GM10266 (cell line): ENCODE results near the gene P3H1.

Experiments
- DNase-seq: peaks from one replicate; pipeline ENCODE4 v3.0.0; 2012; ENCODE audit errors: extremely low spot score
- CTCF ChIP-seq: IDR thresholded peaks from 2 replicates; pipeline ENCODE4 v1.5.1; 2012; ENCODE audit warnings: mild to moderate bottlenecking, low read depth; ENCODE audit not compliant: control insufficient read depth, insufficient read depth; ENCODE audit errors: missing control alignments

P3H1 gene

DNA sequence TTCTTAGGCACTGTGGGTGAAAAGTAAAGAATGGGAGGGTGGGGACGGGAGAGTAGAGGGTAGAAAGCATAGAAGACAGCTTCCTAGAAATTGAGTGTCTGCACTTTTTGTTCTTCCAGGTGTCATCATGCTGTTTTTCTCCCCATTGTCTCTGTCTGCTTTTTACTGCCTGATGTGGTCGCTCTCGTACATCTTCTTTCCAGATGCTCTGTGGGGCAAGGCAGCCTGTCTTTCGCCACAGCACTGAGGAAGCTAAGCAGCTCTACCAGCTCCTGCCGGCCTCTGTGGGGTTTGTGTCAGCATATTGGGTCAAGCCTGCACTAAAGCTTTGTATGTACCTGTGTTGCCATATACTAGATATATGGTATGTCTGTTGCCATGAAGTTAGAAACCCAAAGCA lies 31.2 kb upstream of the P3H1 start:
- no peak for TF ChIP-seq CTCF
- DNase-seq: no peak

DNA sequence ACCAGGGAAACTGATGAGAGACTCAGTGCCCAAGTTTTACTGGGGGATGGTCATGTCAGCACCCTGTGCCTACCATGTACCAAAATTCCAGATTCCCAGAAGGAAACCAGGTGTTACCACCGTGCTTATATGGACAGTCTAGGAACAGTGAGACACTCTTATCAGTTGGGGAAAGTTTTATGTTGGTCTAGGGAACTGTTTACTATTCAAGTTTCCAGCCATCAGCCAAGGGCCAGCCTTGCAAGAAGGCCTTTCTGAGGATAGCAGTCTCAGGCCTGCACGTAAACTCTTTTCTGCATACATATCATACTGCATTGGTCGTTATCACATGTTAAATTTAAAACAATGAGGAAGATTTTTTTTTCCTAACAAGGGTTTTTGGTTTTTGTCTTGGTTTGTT lies 30.6 kb upstream of the P3H1 start:
- DNase-seq: no peak
- no peak for TF ChIP-seq CTCF

GRCh38 chr1:42793824-42794223 lies 27.0 kb upstream of the P3H1 start:
- no peak for TF ChIP-seq CTCF
- DNase-seq: no peak

GRCh38 chr1:42788021-42788420 lies 21.2 kb upstream of the P3H1 start:
- no peak for TF ChIP-seq CTCF
- DNase-seq: no peak

- no peak for TF ChIP-seq CTCF
Measured at GRCh38 chr1:42786097-42786496, 19.3 kb upstream of the P3H1 start.

DNA sequence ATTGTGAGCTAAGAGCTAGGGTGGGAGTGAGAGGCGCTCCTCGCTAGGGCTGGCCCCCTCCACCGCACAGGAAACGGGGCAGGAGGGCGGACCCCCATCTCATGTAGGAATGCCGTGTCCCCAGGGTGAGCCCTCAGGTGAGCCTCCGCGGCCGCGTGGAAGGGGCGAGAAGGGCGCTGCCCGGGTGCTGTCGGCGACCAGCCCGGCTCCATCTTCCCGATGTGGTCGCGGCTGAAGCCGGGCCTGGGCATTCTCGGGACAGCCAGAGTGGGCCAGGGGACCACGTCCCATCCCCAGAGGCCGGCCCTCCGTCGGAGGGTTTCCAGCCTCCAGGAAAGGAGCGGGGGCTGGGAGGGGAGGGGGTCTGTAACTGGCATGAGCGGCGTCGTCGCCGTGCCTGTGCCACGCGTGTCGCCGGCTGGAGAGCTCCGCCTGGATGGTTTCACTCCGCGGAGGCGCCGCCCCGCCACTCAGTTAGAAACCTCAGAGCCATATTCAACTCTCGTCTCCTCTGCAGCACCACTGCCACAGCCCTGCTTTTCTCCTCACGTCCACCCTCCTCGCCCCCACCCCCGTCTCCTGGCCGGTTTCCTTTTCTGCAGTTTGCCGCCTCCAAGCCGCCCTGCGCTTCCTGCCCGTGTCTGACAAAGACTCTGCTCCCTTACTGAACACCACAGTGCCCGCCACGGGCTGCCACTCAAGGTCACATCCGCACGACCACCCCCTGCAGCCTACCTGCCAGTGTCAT lies 18.3 kb upstream of the P3H1 start, which contains the start of gene TMEM269:
Gene TMEM269 (plus strand): TSS at position 46 of the 748 bp plus-strand sequence. CDS start 4,903 bp downstream, outside the sequence.
- peak; percentile 57 for DNase-seq

More at GRCh38 chr1:42786097-42786496, 19.3 kb upstream of the P3H1 start:
- no peak for DNase-seq

More for the DNA sequence above, 18.3 kb upstream of the P3H1 start, which contains the start of gene TMEM269:
- no peak for TF ChIP-seq CTCF
